Thyroid gland (tissue), 4 donors: Measurements from ENCODE around the gene SLC23A2.

Experiments used
- CTCF ChIP-seq, 6 experiments: fragments of 200-600 bp in 3 of 6; fragments of 450-650 bp in 3 of 6; sonication (generic) in 3 of 6; IDR thresholded peaks; one replicate each; pipeline ENCODE4 v1.5.1; 2016 to 2019; ENCODE audit warnings: antibody characterized with exemption in 6 of 6, mild to moderate bottlenecking in 2 of 6, inconsistent platforms in 1 of 6, moderate library complexity in 1 of 6
- POLR2A ChIP-seq, 2 donors: fragments of 450-650 bp; IDR thresholded peaks; one replicate each; pipeline ENCODE4 v1.6.1; 2017; ENCODE audit warnings: antibody characterized with exemption in 2 of 2, mild to moderate bottlenecking in 2 of 2, moderate library complexity in 1 of 2

GRCh38 chr20:4830259-4830658, 171.1 kb downstream of the SLC23A2 start:
- TF ChIP-seq CTCF (IDR thresholded peaks at IDR 0.05) (no peak), POLR2A (IDR thresholded peaks at IDR 0.05) (no peak)
